Measurements from ENCODE around the gene CMAS.
A peak's percentile ranks its signal among the peaks of the same experiment; 100 is the strongest.

CMAS gene

DNA sequence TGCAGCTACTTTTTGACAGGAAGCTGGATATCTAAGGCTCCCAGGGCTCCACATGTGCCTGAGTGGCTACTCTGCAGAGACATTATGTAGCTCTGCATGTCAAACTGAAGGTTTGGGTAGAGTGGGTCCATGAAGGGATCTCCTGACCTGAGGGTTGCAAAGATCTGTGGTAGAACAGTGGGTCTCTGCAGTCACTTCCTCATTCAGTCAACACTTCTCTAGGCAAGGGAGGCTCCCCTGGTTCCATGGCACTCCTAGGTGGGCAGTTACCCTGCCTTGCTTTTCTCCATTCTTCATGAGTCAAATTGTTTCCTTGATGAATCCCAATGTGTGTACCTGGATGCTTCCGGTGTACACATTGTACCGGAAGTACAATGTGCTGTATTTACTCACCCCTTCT is 57.4 kb downstream of the CMAS start:
- Histone ChIP-seq H3K27ac (no peak overlapping the region), H3K9me3 (peaks cover 13% of the 10 kb centered on the region; the same call in 1 of the 2 replicates)

DNA sequence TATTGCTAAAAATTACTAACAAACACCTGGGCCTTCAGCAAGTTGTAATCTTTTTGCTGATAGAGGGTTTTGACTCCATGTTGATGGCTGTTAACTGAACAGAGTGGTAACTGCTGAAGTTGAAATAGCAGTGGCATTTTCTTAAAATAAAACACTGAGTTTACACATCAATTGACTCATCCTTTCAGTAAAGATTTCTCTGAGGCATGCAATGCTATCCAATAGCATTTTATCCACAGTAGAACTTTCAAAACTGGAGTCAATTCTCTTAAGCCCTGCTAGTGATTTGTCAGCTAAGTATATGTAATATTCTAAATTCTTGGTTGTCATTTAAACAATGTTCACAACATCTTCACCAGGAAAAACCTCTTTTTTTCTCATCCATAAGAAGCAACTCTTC is 59.5 kb downstream of the CMAS start:
- Histone ChIP-seq H3K9me3 (peaks cover 13% of the 10 kb centered on the region; the same call in 1 of the 2 replicates), H3K4me2 (no peak overlapping the region), H3K4me3 (no peak overlapping the region), H3K9ac (no peak overlapping the region), H3K4me1 (peaks cover 35% of the 10 kb centered on the region), H3K36me3 (no peaks in the 10 kb centered on the region), H4K20me1 (no peaks in the 10 kb centered on the region), H3K27ac (no peak overlapping the region), H3K27me3 (no peaks in the 10 kb centered on the region)
- no peak for TF ChIP-seq Cebpa-rat (IDR thresholded peaks at IDR 0.05)

More for the DNA sequence above, 57.4 kb downstream of the CMAS start:
- peak overlapping the region; percentile 81; the same call in 1 of the 2 replicates for H3K4me2 ChIP-seq
- H3K9ac ChIP-seq = no peak overlapping the region
- no peaks in the 10 kb centered on the region for H3K36me3 ChIP-seq
- H4K20me1 ChIP-seq = no peaks in the 10 kb centered on the region
- peaks cover 37% of the 10 kb centered on the region for H3K4me1 ChIP-seq
- no peak for TF ChIP-seq Cebpa-rat (IDR thresholded peaks at IDR 0.05)
- H3K27me3 ChIP-seq = no peaks in the 10 kb centered on the region
- H3K4me3 ChIP-seq = no peak overlapping the region

DNA sequence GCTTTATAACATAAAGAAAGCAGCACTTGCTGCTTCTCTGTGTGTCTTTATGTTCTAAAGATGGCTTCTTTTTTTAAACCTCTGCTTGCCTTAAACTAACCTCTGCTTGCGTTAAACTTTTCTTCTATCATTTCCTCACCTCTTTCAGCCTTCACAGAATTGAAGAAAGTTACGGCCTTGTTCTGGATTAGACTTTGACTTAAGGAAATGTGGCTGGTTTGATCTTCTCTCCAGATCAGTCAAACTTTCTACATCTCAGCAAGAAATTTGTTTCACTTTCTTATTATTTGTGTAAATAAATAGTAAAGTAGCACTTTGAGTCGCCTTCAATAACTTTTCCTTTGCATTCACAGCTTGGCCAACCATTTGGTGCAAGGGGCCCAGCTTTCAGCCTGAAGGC is 64.2 kb downstream of the CMAS start:
- H3K27ac ChIP-seq = no peak overlapping the region
- peaks cover 13% of the 10 kb centered on the region; the same call in 1 of the 2 replicates for H3K9me3 ChIP-seq
- no peak overlapping the region for H3K9ac ChIP-seq
- no peak overlapping the region for H3K4me3 ChIP-seq
- TF ChIP-seq Cebpa-rat (IDR thresholded peaks at IDR 0.05) = no peak
- H3K36me3 ChIP-seq = no peaks in the 10 kb centered on the region
- H3K4me1 ChIP-seq = peaks cover 5% of the 10 kb centered on the region; the same call in 1 of the 2 replicates
- H3K27me3 ChIP-seq = no peaks in the 10 kb centered on the region
- no peaks in the 10 kb centered on the region for H4K20me1 ChIP-seq
- no peak overlapping the region for H3K4me2 ChIP-seq
